Central memory CD8-positive, alpha-beta T cell (primary cell): ENCODE results near the gene ATM.
"Not testable (repeated sequence)": the region's sequence is repeated elsewhere in the genome, so short reads cannot be mapped to it uniquely, and the experiment has no call there.

ENCODE experiments used
- ATAC-seq: fragments of 150-1000 bp; cut with Tn5 transposase; replicated peaks from 2 replicates; pipeline ENCODE4 v1.10.0; 2022; ENCODE audit warnings: mild to moderate bottlenecking, moderate FRiP score, moderate number of reproducible peaks; ENCODE audit not compliant: poor library complexity, severe bottlenecking; ENCODE audit errors: extremely low read depth
- DNase-seq, 2 donors: peaks; one replicate each; pipeline ENCODE4 v3.0.0; 2021; ENCODE audit warnings: low spot score in 2 of 2
- H3K27ac Mint-ChIP-seq: one replicate; pipeline ENCODE4 v1.8.0; 2022; ENCODE audit warnings: low read depth, mild to moderate bottlenecking, moderate library complexity, mixed read lengths
- H3K27me3 Mint-ChIP-seq: one replicate; pipeline ENCODE4 v1.8.0; 2022; ENCODE audit warnings: mixed read lengths
- H3K36me3 Mint-ChIP-seq: one replicate; pipeline ENCODE4 v1.8.0; 2022; ENCODE audit warnings: mild to moderate bottlenecking, moderate library complexity, mixed read lengths; ENCODE audit not compliant: insufficient read depth
- H3K4me1 Mint-ChIP-seq: one replicate; pipeline ENCODE4 v1.8.0; 2022; ENCODE audit warnings: mixed read lengths
- H3K4me3 Mint-ChIP-seq: one replicate; pipeline ENCODE4 v1.8.0; 2022; ENCODE audit warnings: mild to moderate bottlenecking, moderate library complexity, mixed read lengths
- H3K9me3 Mint-ChIP-seq: one replicate; pipeline ENCODE4 v1.8.0; 2022; ENCODE audit warnings: mixed read lengths

ATM gene

GRCh38 chr11:108368134-108368533 lies 145.3 kb downstream of the ATM start:
- no peaks in the 10 kb centered on the region for H3K27me3 Mint-ChIP-seq
- H3K9me3 Mint-ChIP-seq: no peaks in the 10 kb centered on the region
- no peaks in the 10 kb centered on the region for H3K4me1 Mint-ChIP-seq
- H3K4me3 Mint-ChIP-seq: no peak overlapping the region
- no peak for ATAC-seq
- no peak overlapping the region for H3K27ac Mint-ChIP-seq
- no peak for DNase-seq
- peaks cover 37% of the 10 kb centered on the region for H3K36me3 Mint-ChIP-seq

- DNase-seq (no peak), ATAC-seq (no peak)
- Mint-ChIP-seq H3K9me3 (no peaks in the 10 kb centered on the region), H3K4me3 (no peak overlapping the region), H3K4me1 (no peaks in the 10 kb centered on the region), H3K27ac (no peak overlapping the region), H3K36me3 (peaks cover 36% of the 10 kb centered on the region), H3K27me3 (no peaks in the 10 kb centered on the region)
These were observed 146.2 kb downstream of the ATM start for GRCh38 chr11:108369064-108369463.

GRCh38 chr11:108370315-108370714 lies 147.4 kb downstream of the ATM start:
- Mint-ChIP-seq H3K27me3 (no peaks in the 10 kb centered on the region), H3K4me1 (no peaks in the 10 kb centered on the region)

GRCh38 chr11:108370990-108371389 lies 148.1 kb downstream of the ATM start:
- H3K4me1 Mint-ChIP-seq: no peaks in the 10 kb centered on the region
- no peak for ATAC-seq
- H3K27me3 Mint-ChIP-seq: no peaks in the 10 kb centered on the region
- no peak overlapping the region for H3K27ac Mint-ChIP-seq
- peaks cover 5% of the 10 kb centered on the region for H3K9me3 Mint-ChIP-seq
- H3K4me3 Mint-ChIP-seq: no peak overlapping the region
- no peak for DNase-seq
- peaks cover 24% of the 10 kb centered on the region for H3K36me3 Mint-ChIP-seq

More at GRCh38 chr11:108370315-108370714, 147.4 kb downstream of the ATM start:
- Mint-ChIP-seq H3K36me3 (peaks cover 29% of the 10 kb centered on the region), H3K27ac (no peak overlapping the region), H3K9me3 (peaks cover 5% of the 10 kb centered on the region), H3K4me3 (no peak overlapping the region)
- DNase-seq: no peak
- no peak for ATAC-seq

GRCh38 chr11:108373505-108373904 lies 150.6 kb downstream of the ATM start:
- not testable (repeated sequence) for H3K27ac Mint-ChIP-seq, ATAC-seq, H3K4me1 Mint-ChIP-seq, H3K27me3 Mint-ChIP-seq, DNase-seq, H3K4me3 Mint-ChIP-seq, H3K9me3 Mint-ChIP-seq
- peaks cover 12% of the 10 kb centered on the region for H3K36me3 Mint-ChIP-seq

- DNase-seq (no peak), ATAC-seq (no peak)
- no peak overlapping the region for H3K4me3 Mint-ChIP-seq
- no peaks in the 10 kb centered on the region for H3K27me3 Mint-ChIP-seq
- H3K9me3 Mint-ChIP-seq: no peaks in the 10 kb centered on the region
- no peaks in the 10 kb centered on the region for H3K4me1 Mint-ChIP-seq
- no peaks in the 10 kb centered on the region for H3K36me3 Mint-ChIP-seq
- no peak overlapping the region for H3K27ac Mint-ChIP-seq
These were observed 165.7 kb downstream of the ATM start for GRCh38 chr11:108388576-108388975.

GRCh38 chr11:108392353-108392752 lies 169.5 kb downstream of the ATM start:
- Mint-ChIP-seq H3K27ac (no peak overlapping the region), H3K9me3 (no peaks in the 10 kb centered on the region), H3K27me3 (no peaks in the 10 kb centered on the region), H3K36me3 (no peaks in the 10 kb centered on the region), H3K4me1 (no peaks in the 10 kb centered on the region), H3K4me3 (no peak overlapping the region)
- ATAC-seq (no peak), DNase-seq (no peak)

GRCh38 chr11:108393046-108393445 lies 170.2 kb downstream of the ATM start:
- Mint-ChIP-seq H3K4me3 (no peak overlapping the region), H3K9me3 (no peaks in the 10 kb centered on the region), H3K27me3 (no peaks in the 10 kb centered on the region), H3K27ac (no peak overlapping the region), H3K36me3 (no peaks in the 10 kb centered on the region), H3K4me1 (no peaks in the 10 kb centered on the region)
- ATAC-seq: no peak
- DNase-seq: no peak

- Mint-ChIP-seq H3K9me3 (no peaks in the 10 kb centered on the region), H3K4me3 (no peak overlapping the region), H3K4me1 (no peaks in the 10 kb centered on the region), H3K36me3 (no peaks in the 10 kb centered on the region), H3K27me3 (no peaks in the 10 kb centered on the region), H3K27ac (no peak overlapping the region)
- DNase-seq (no peak), ATAC-seq (no peak)
These were observed 171.9 kb downstream of the ATM start for GRCh38 chr11:108394744-108395284.

GRCh38 chr11:108396672-108397071 lies 173.8 kb downstream of the ATM start:
- H3K9me3 Mint-ChIP-seq, H3K36me3 Mint-ChIP-seq, H3K27ac Mint-ChIP-seq, H3K27me3 Mint-ChIP-seq, H3K4me1 Mint-ChIP-seq, DNase-seq, ATAC-seq, H3K4me3 Mint-ChIP-seq: not testable (repeated sequence)

- H3K9me3 Mint-ChIP-seq: no peaks in the 10 kb centered on the region
- H3K27me3 Mint-ChIP-seq: no peaks in the 10 kb centered on the region
- DNase-seq (no peak), ATAC-seq (no peak)
- no peak overlapping the region for H3K4me3 Mint-ChIP-seq
- H3K4me1 Mint-ChIP-seq: no peaks in the 10 kb centered on the region
- H3K36me3 Mint-ChIP-seq: no peaks in the 10 kb centered on the region
- no peak overlapping the region for H3K27ac Mint-ChIP-seq
These were observed 175.6 kb downstream of the ATM start for GRCh38 chr11:108398439-108398838.

GRCh38 chr11:108402241-108402640 lies 179.4 kb downstream of the ATM start:
- Mint-ChIP-seq H3K4me3 (no peak overlapping the region), H3K27me3 (no peaks in the 10 kb centered on the region), H3K4me1 (no peaks in the 10 kb centered on the region), H3K36me3 (no peaks in the 10 kb centered on the region), H3K9me3 (no peaks in the 10 kb centered on the region), H3K27ac (no peak overlapping the region)
- DNase-seq (no peak), ATAC-seq (no peak)

- H3K4me3 Mint-ChIP-seq: no peak overlapping the region
- no peaks in the 10 kb centered on the region for H3K4me1 Mint-ChIP-seq
- H3K36me3 Mint-ChIP-seq: no peaks in the 10 kb centered on the region
- ATAC-seq: no peak
- no peaks in the 10 kb centered on the region for H3K9me3 Mint-ChIP-seq
- no peak for DNase-seq
- no peak overlapping the region for H3K27ac Mint-ChIP-seq
- no peaks in the 10 kb centered on the region for H3K27me3 Mint-ChIP-seq
These were observed 180.2 kb downstream of the ATM start for GRCh38 chr11:108403052-108403451.

- Mint-ChIP-seq H3K9me3 (no peaks in the 10 kb centered on the region), H3K36me3 (no peaks in the 10 kb centered on the region), H3K4me3 (no peak overlapping the region), H3K4me1 (no peaks in the 10 kb centered on the region), H3K27me3 (peaks cover 8% of the 10 kb centered on the region), H3K27ac (no peak overlapping the region)
- no peak for DNase-seq
- no peak for ATAC-seq
These were observed 182.8 kb downstream of the ATM start for GRCh38 chr11:108405706-108406105.
